Left cardiac atrium (tissue), 4 donors: ENCODE data around the gene KLK11. TPM values are rescaled to one million over a fixed set of nuclear protein-coding genes. Genes with fewer than 3 reads are reported as not detected.
A peak's percentile ranks its signal among the peaks of the same experiment; 100 is the strongest.

Source experiments
- ATAC-seq, 2 donors: fragments of 200-7000 bp; cut with Tn5 transposase; one replicate each; pipeline ENCODE4 v1.9.1; 2020; ENCODE audit warnings: mild to moderate bottlenecking in 2 of 2, moderate library complexity in 2 of 2
- DNase-seq: peaks from one replicate; pipeline ENCODE4 v3.0.0-alpha.2; 2020
- intact Hi-C, 2 donors: fragments of 100-400 bp; cut with DNase I; formaldehyde crosslinking; loops; one replicate each; pipeline versions ENCODE4 v1.14.1 to v1.15.1; 2022 to 2023
- total RNA-seq, 2 donors: library from RNA; stranded (reverse); fragmentation: NEBNext Ultra II Directional; extraction: Animal tissue kit (Norgen Biotek cat#: 25700); gene quantifications; one replicate each; pipeline ENCODE4 v1.2.1, GENCODE V29; 2021
- donor health status: DM: no; HTN: yes; CAD: no.
- donor health status: DM: no; HTN: yes; CAD: no; lungs with severe emphysema.
- donor health status: DM: yes; HTN: yes; CAD: no.
- donor health status: Dilated cardiomyopathy.

The KLK11 gene
- total RNA-seq, 2 donors from 2014 or later: 1.7 to 2.6 TPM

DNA sequence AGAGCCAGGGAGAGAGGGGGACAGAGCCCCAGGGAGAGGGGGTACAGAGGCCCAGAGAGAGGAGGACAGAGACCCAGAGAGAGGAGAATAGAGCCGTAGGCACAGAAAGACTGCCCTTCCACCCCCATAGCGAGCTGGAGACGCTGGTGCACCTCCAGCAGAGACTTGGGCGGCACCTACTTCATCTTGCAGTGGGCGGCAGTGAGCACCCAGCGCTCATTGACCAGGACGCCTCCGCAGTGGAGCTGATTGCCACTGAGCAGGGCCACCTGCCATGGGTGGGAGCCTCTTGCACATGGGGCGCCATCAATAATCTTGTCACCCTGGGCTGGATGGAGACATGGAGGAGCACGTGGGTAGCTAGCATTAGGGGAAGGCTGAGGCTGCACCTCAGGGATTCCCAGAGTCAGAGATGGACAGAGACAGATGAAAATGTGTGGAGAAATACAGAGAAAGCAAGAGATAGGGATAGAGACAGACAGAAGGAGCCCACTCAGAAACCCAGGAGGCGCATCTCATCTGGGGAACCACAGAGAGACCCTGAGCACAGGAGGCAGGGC, 44.7 kb downstream of the KLK11 start:
- ATAC-seq (no peak), DNase-seq (no peak)
- intact Hi-C loops: no loop called here

DNA sequence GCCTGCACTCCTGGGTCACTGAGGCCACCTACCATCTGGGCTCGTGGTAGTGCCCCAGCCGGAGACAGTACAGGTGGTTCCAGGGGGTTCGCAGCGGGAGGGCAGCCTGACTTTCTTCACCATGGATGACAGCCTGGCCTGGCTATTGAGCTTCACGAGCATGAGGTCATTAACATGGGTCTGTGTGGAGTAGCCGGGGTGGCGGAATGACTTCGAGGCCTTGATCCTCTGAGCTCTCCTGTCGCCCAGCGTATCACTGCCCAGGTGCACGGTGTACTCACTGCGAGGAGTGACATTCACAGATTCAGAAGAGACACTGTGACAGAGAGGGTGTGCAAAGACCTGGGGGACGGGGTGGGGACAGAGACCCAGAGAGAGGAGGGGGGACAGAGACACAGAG, 46.2 kb downstream of the KLK11 start:
- DNase-seq (no peak), ATAC-seq (no peak)

DNA sequence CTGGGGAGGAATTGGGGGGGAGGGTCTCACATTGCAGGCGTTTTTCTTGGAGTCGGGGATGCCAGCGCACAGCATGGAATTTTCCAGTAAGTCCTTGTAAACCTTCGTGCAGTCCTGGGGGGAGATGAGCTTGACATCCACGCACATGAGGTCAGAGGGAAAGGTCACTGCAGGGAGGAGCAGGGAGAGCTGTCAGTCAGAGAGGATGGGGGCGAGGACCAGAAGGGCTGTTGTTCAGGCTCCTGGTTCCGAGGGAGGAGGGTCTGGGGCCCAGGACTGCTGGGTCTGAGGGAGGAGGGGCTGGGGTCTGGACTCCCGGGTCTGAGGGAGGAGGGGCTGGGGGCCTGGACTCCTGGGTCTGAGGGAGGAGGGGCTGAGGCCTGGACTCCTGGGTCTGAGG, 46.7 kb downstream of the KLK11 start:
- DNase-seq (no peak), ATAC-seq (no peak)
- intact Hi-C loops: no loop called here

More for the DNA sequence above, 46.2 kb downstream of the KLK11 start:
- intact Hi-C loops: no loop called here

DNA sequence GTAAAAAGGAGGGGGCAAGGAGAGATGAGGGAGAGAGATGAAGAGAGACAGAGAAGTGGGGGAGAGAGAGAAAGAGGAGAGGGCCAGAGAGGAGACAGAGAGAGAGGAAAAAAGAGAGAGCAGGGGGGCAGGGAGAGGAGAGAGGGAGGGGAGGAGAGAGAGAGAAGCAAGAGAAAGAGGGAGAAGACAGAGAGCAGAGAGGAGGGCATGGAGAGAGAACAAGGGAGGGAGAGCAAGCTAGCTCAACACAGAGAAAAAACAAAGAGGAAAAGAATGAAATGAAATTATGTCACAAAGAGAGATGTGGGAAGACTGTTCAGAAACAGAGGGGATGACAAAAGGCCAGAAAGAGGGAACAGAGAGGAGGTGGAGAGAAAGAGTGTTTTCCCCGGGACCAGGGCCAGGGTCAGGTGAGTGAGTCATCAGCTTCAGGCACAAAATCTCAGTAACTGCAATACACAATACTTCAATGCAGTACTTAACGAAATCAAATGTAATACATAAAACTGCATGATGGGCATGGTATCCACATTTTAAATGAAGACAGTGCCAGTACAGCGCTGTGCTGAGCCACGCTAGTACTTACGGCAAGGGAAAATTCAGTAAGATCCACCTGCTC, 47.5 kb downstream of the KLK11 start:
- intact Hi-C loops: no loop called here
- peak in 1 of 2 donors; percentile 30 for ATAC-seq

DNA sequence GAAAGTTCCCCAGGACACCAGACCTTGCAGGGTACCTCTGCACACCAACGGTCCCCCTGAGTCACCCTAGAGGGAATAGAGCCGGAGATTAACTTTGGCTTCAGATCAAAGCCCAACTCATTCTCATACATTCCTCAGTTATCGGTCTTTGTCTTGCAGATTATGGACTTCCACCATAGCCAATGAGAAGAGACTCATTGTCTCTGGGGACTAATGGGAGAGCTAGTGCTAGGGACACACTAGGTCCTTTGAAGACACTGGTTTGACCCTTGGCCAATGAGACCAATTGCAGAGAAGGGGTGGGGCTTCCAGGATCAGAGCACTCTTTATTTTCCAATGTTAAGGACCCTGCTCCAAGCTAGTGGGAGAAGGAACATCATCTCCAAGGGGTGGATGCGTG, 48.8 kb downstream of the KLK11 start:
- DNase-seq (no peak), ATAC-seq (no peak)
- intact Hi-C loops: no loop called here

More for the DNA sequence above, 47.5 kb downstream of the KLK11 start:
- DNase-seq: no peak

DNA sequence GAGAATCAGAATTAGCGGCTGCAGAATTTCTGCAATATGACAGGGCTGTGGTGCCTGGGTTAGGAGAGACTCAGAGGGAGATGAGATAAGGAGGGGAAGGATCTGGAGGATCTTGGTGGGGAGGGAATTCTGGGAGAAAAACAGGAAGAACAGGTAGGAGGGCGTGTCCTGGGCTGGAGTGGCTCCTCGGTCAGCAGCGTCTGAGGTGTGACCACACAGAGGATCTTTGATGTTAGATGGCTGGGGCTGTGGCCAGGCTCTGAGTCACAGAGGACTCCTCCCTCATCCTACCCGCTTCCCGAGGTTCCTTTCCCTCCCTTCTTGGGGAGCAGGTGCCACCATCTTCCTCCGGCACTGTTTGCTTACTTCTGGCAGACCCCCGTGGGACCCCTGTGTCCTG, 50.6 kb downstream of the KLK11 start:
- intact Hi-C loops: no loop called here
- no peak for DNase-seq
- ATAC-seq: peak in 1 of 2 donors; percentile 62

DNA sequence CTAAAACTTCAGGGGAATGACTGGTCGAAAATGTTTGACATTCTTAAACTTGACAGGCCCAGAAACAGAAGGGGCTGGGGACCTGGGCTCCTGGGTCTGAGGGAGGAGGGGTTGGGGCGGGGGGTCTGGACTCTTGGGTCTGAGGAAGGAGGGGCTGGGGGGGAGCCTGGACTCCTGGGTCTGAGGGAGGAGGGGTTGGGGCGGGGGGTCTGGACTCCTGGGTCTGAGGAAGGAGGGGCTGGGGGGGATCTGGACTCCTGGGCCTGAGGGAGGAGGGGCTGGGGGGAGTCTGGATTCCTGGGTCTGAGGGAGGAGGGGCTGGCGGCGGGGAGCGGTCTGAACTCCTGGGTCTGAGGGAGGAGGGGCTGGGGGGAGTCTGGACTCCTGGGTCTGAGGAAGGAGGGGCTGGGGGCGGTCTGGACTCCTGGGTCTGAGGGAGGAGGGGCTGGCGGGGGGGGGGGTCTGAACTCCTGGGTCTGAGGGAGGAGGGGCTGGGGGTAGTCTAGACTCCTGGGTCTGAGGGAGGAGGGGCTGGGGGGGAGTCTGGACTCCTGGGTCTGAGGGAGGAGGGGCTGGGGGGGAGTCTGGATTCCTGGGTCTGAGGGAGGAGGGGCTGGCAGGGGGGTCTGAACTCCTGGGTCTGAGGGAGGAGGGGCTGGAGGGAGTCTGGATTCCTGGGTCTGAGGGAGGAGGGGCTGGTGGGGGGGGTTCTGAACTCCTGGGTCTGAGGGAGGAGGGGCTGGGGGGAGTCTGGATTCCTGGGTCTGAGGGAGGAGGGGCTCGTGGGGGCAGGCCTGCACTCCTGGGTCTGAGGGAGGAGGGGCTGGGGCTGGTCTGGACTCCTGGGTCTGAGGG, 51.5 kb downstream of the KLK11 start:
- DNase-seq: no peak
- intact Hi-C loops: no loop called here
- ATAC-seq: no peak

DNA sequence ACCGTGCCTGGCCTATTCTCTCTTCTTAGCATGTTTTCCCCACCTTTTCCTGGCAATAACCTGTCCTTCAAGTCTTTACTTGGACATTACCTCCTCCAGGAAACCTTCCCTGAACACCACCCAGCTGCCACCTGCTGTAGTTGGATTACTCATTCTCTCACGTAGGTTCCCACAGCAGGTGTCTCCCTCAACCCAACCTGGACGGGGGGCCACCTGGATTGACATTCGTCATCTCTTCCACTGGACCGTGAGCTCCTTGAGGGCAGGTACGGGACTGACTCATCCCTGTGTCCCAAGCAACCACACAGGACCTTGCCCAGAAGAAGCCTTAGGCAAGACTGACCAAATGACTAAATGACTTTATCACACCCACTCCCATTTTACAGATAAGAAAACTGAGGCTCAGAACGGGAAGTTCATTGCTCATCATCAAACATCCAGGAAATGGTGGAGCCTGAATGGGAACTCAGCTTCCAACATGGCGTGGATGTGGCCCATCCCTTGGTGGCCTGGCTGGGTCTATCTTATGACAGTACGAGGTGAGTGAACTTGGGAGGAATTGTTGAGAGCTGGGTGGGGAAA, 53.5 kb downstream of the KLK11 start:
- no peak for ATAC-seq
- intact Hi-C loops: no loop called here
- DNase-seq: no peak

Other genes with a start within 250 kb of the KLK11 start
- gene ACP4, start 236.2 kb downstream of the KLK11 start, total RNA-seq: not detected
- under 1 TPM in 1 of 2 donors, not detected in 1; 0.27 TPM for gene KLK1, start 202.8 kb downstream of the KLK11 start, total RNA-seq
- gene KLK15, start 193.0 kb downstream of the KLK11 start, total RNA-seq: not detected
- gene KLK3, start 171.7 kb downstream of the KLK11 start, total RNA-seq: not detected
- gene KLK2, start 153.2 kb downstream of the KLK11 start, total RNA-seq: not detected
- not detected for gene KLK4, start 115.2 kb downstream of the KLK11 start, total RNA-seq
- gene KLK5, start 73.6 kb downstream of the KLK11 start, total RNA-seq: under 1 TPM in 1 of 2 donors, not detected in 1; 0.42 TPM
- gene KLK6, start 57.0 kb downstream of the KLK11 start, total RNA-seq: not detected
- under 1 TPM in 1 of 2 donors, not detected in 1; 0.16 TPM for gene KLK7, start 42.7 kb downstream of the KLK11 start, total RNA-seq
- under 1 TPM in 1 of 2 donors, not detected in 1; 0.53 TPM for gene KLK8, start 25.0 kb downstream of the KLK11 start, total RNA-seq
- under 1 TPM; 0.26 to 0.32 TPM for gene KLK10, start 6.9 kb downstream of the KLK11 start, total RNA-seq
- gene KLK12, start 8.4 kb upstream of the KLK11 start, total RNA-seq: not detected
- under 1 TPM in 1 of 2 donors, not detected in 1; 0.65 TPM for gene KLK13, start 38.5 kb upstream of the KLK11 start, total RNA-seq
- gene KLK14, start 56.3 kb upstream of the KLK11 start, total RNA-seq: under 1 TPM; 0.21 to 0.31 TPM
- 1 to 10 TPM; 5.3 to 6.0 TPM for gene CTU1, start 81.8 kb upstream of the KLK11 start, total RNA-seq
- 1 to 10 TPM; 5.1 to 6.6 TPM for gene SIGLEC9, start 98.3 kb upstream of the KLK11 start, total RNA-seq
- gene SIGLEC7, start 115.7 kb upstream of the KLK11 start, total RNA-seq: 1 to 10 TPM; 1.6 to 2.2 TPM
- gene CD33, start 198.5 kb upstream of the KLK11 start, total RNA-seq: 10 to 100 TPM in 1 of 2 donors, 1 to 10 TPM in 1; 3.2 to 11.4 TPM
- not detected for gene SIGLECL1, start 224.5 kb upstream of the KLK11 start, total RNA-seq